IMR-90 (cell line): ENCODE measurements around the gene CHAT. TPM values are rescaled to one million over a fixed set of nuclear protein-coding genes. Genes with fewer than 3 reads are reported as not detected.

Experiments used
- ATAC-seq: fragments of 200-7000 bp; cut with Tn5 transposase; 2 replicates; pipeline ENCODE4 v1.9.1; 2020; ENCODE audit warnings: low read depth, mild to moderate bottlenecking, moderate library complexity
- BruUV-seq: library from RNA; stranded (reverse); fragments of 400-500 nt; replicated peaks from 2 replicates; lab custom pipeline; 2021; lab: Mats Ljungman, UMichigan
- CTCF ChIA-PET: fragments of 300-600 bp; formaldehyde crosslinking; extraction: SDS; loops from one replicate; lab custom pipeline; 2021; ENCODE audit warnings: antibody characterized with exemption; lab: Yijun Ruan, JAX
- POLR2A ChIA-PET: fragments of 300-600 bp; sonication (Branson Sonifier 250); formaldehyde crosslinking; loops from one replicate; lab custom pipeline; 2022; ENCODE audit warnings: antibody characterized with exemption; ENCODE audit not compliant: unreplicated experiment; lab: Charles Lee
- DNase-seq: peaks from one replicate; pipeline ENCODE4 v3.0.0; 2013
- H2AFZ ChIP-seq: replicated peaks from 2 replicates; pipeline ENCODE3; 2013; ENCODE audit warnings: low read length, mild to moderate bottlenecking; ENCODE audit not compliant: poor library complexity
- H2AK5ac ChIP-seq: 2 replicates; pipeline ENCODE4 v1.6.1; 2013; ENCODE audit warnings: low read depth, low read length, inconsistent platforms
- H2AK9ac ChIP-seq: replicated peaks from 2 replicates; pipeline ENCODE3; 2013; ENCODE audit warnings: mild to moderate bottlenecking, low read depth, low read length, moderate library complexity; ENCODE audit not compliant: poor library complexity
- H2BK120ac ChIP-seq: 2 replicates; pipeline ENCODE4 v1.6.1; 2013; ENCODE audit warnings: low read depth, low read length, inconsistent platforms
- H2BK15ac ChIP-seq: 3 replicates; pipeline ENCODE4 v1.6.1; 2013; ENCODE audit warnings: low read depth, low read length, inconsistent platforms
- H2BK20ac ChIP-seq: 2 replicates; pipeline ENCODE4 v1.6.1; 2013; ENCODE audit warnings: low read depth, mild to moderate bottlenecking, inconsistent platforms, low read length, moderate library complexity
- H2BK5ac ChIP-seq: 2 replicates; pipeline ENCODE4 v1.6.1; 2013; ENCODE audit warnings: mild to moderate bottlenecking, low read depth, low read length, inconsistent platforms; ENCODE audit not compliant: poor library complexity, severe bottlenecking
- H3K14ac ChIP-seq: replicated peaks from 2 replicates; pipeline ENCODE4 v1.6.1; 2013; ENCODE audit warnings: low read depth, low read length, inconsistent platforms
- H3K18ac ChIP-seq: 2 replicates; pipeline ENCODE4 v1.6.1; 2013; ENCODE audit warnings: low read depth, low read length, control low read depth
- H3K23ac ChIP-seq: 2 replicates; pipeline ENCODE4 v1.6.1; 2013; ENCODE audit warnings: low read depth, low read length, inconsistent platforms
- H3K27ac ChIP-seq: 2 replicates; pipeline ENCODE4 v1.5.1; 2013; ENCODE audit warnings: mild to moderate bottlenecking, control low read depth, low read length; ENCODE audit not compliant: insufficient read depth
- H3K27me3 ChIP-seq: 2 replicates; pipeline ENCODE4 v1.6.1; 2013; ENCODE audit warnings: low read length; ENCODE audit not compliant: control insufficient read depth, insufficient read depth
- H3K36me3 ChIP-seq: 2 replicates; pipeline ENCODE4 v1.6.1; 2013; ENCODE audit warnings: low read length, mixed read lengths; ENCODE audit not compliant: control insufficient read depth, insufficient read depth
- H3K4ac ChIP-seq: 2 replicates; pipeline ENCODE4 v1.6.1; 2013; ENCODE audit warnings: low read depth, low read length, inconsistent platforms
- H3K4me1 ChIP-seq: 2 replicates; pipeline ENCODE4 v1.6.1; 2013; ENCODE audit warnings: low read length, mixed read lengths; ENCODE audit not compliant: control insufficient read depth, insufficient read depth
- H3K4me2 ChIP-seq: 2 replicates; pipeline ENCODE4 v1.6.1; 2013; ENCODE audit warnings: low read depth, mild to moderate bottlenecking, control low read depth, low read length, moderate library complexity
- H3K4me3 ChIP-seq: 2 replicates; pipeline ENCODE4 v1.5.1; 2013; ENCODE audit warnings: low read depth, mild to moderate bottlenecking, control low read depth, low read length, moderate library complexity; ENCODE audit not compliant: insufficient read depth
- H3K56ac ChIP-seq: 2 replicates; pipeline ENCODE4 v1.6.1; 2013; ENCODE audit warnings: low read length, inconsistent platforms; ENCODE audit not compliant: insufficient read depth; ENCODE audit errors: extremely low read depth
- H3K79me1 ChIP-seq, 2 experiments: 2 replicates each; pipeline ENCODE4 v1.6.1; 2013; ENCODE audit warnings: low read length in 2 of 2, inconsistent platforms in 1 of 2, low read depth in 1 of 2
- H3K9ac ChIP-seq: 2 replicates; pipeline ENCODE4 v1.6.1; 2013; ENCODE audit warnings: low read depth, low read length, control low read depth
- H3K9me1 ChIP-seq: 2 replicates; pipeline ENCODE4 v1.6.1; 2013; ENCODE audit warnings: low read length, inconsistent platforms; ENCODE audit not compliant: insufficient read depth
- H3K9me3 ChIP-seq: 2 replicates; pipeline ENCODE4 v1.6.1; 2013; ENCODE audit warnings: low read length; ENCODE audit not compliant: control insufficient read depth, insufficient read depth
- H4K20me1 ChIP-seq: 2 replicates; pipeline ENCODE4 v1.6.1; 2013; ENCODE audit warnings: low read length, inconsistent platforms; ENCODE audit not compliant: insufficient read depth
- H4K5ac ChIP-seq: 2 replicates; pipeline ENCODE4 v1.6.1; 2013; ENCODE audit warnings: mild to moderate bottlenecking, low read depth, low read length, control low read depth
- H4K8ac ChIP-seq, 2 experiments: 2 replicates each; pipeline ENCODE4 v1.6.1; 2013; ENCODE audit warnings: low read depth in 2 of 2, low read length in 2 of 2, control low read depth in 1 of 2, inconsistent platforms in 1 of 2
- H4K91ac ChIP-seq: 2 replicates; pipeline ENCODE4 v1.6.1; 2013; ENCODE audit warnings: low read depth, low read length, inconsistent platforms; ENCODE audit not compliant: insufficient read depth
- BHLHE40 ChIP-seq: fragments of 150-350 bp; IDR thresholded peaks from 2 replicates; pipeline ENCODE4 v1.6.1; 2016; ENCODE audit warnings: mild to moderate bottlenecking, low read depth, low read length
- CEBPB ChIP-seq: IDR thresholded peaks from 2 replicates; pipeline ENCODE4 v1.6.1; 2012; ENCODE audit warnings: low read depth, low read length, improper control_type of control experiment
- CHD1 ChIP-seq: IDR thresholded peaks from 2 replicates; pipeline ENCODE4 v1.6.1; 2012; ENCODE audit warnings: low read depth, low read length, improper control_type of control experiment
- CTCF ChIP-seq: conservative IDR thresholded peaks from 2 replicates; pipeline ENCODE4 v1.5.1; 2012; ENCODE audit warnings: mild to moderate bottlenecking, low read depth, low read length, improper control_type of control experiment
- ELK1 ChIP-seq: fragments of 150-350 bp; IDR thresholded peaks from 2 replicates; pipeline ENCODE4 v1.6.1; 2016; ENCODE audit warnings: low read depth, mild to moderate bottlenecking, low read length, moderate library complexity, borderline replicate concordance
- FOS ChIP-seq: fragments of 150-350 bp; IDR thresholded peaks from 2 replicates; pipeline ENCODE4 v1.6.1; 2016; ENCODE audit warnings: low read depth, low read length
- MAFK ChIP-seq: IDR thresholded peaks from 2 replicates; pipeline ENCODE4 v1.6.1; 2012; ENCODE audit warnings: low read depth, low read length, improper control_type of control experiment
- MAZ ChIP-seq: IDR thresholded peaks from 2 replicates; pipeline ENCODE4 v1.6.1; 2012; ENCODE audit warnings: low read depth, mild to moderate bottlenecking, low read length, improper control_type of control experiment, moderate library complexity, borderline replicate concordance
- MXI1 ChIP-seq: IDR thresholded peaks from 2 replicates; pipeline ENCODE4 v1.6.1; 2012; ENCODE audit warnings: low read depth, mild to moderate bottlenecking, low read length, moderate library complexity, borderline replicate concordance
- NFE2L2 ChIP-seq: fragments of 150-350 bp; IDR thresholded peaks from 2 replicates; pipeline ENCODE4 v1.6.1; 2016; ENCODE audit warnings: low read depth, mild to moderate bottlenecking, low read length
- POLR2A ChIP-seq: IDR thresholded peaks from 2 replicates; pipeline ENCODE4 v1.6.1; 2012; ENCODE audit warnings: mild to moderate bottlenecking, low read depth, low read length
- RAD21 ChIP-seq: IDR thresholded peaks from 2 replicates; pipeline ENCODE4 v1.6.1; 2012; ENCODE audit warnings: low read length, improper control_type of control experiment
- RCOR1 ChIP-seq: IDR thresholded peaks from 2 replicates; pipeline ENCODE4 v1.6.1; 2012; ENCODE audit warnings: mild to moderate bottlenecking, low read length, improper control_type of control experiment; ENCODE audit not compliant: insufficient replicate concordance
- RFX5 ChIP-seq: IDR thresholded peaks from 2 replicates; pipeline ENCODE4 v1.8.0; 2012; ENCODE audit warnings: low read depth, mild to moderate bottlenecking, low read length, moderate library complexity
- SMC3 ChIP-seq: fragments of 150-350 bp; IDR thresholded peaks from 2 replicates; pipeline ENCODE4 v1.6.1; 2016; ENCODE audit warnings: low read depth, mild to moderate bottlenecking, antibody characterized with exemption, low read length, moderate library complexity
- USF2 ChIP-seq: fragments of 150-350 bp; IDR thresholded peaks from 2 replicates; pipeline ENCODE4 v1.6.1; 2017; ENCODE audit warnings: mild to moderate bottlenecking, antibody characterized with exemption, low read length, low read depth
- WGBS, 2 experiments: methylation state at CpG; one replicate each; pipeline versions ENCODE4 v1.1.5 to v1.1.7; 2013; ENCODE audit warnings: missing lambda C conversion rate in 2 of 2; ENCODE audit not compliant: insufficient read length in 1 of 2; ENCODE audit errors: extremely low coverage in 2 of 2; 5-methylcytosine and 5-hydroxymethylcytosine counted together
- dilution Hi-C: fragments of 300-500 bp; cut with HindIII; formaldehyde crosslinking; loops from one replicate; pipeline ENCODE4 v1.14.3; 2018; ENCODE audit warnings: low sequenced_read_pairs; ENCODE audit not compliant: unreplicated experiment
- in situ Hi-C: fragments of 300-500 bp; cut with MboI; formaldehyde crosslinking; loops from 3 replicates; pipeline ENCODE4 v1.14.3; 2019; ENCODE audit warnings: low sequenced_read_pairs, inconsistent platforms, mixed read lengths
- intact Hi-C: fragments of 100-400 bp; cut with micrococcal nuclease; formaldehyde crosslinking; loops from 2 replicates; pipeline ENCODE4 v1.10.0; 2022
- polyA plus RNA-seq, 3 experiments: library from polyadenylated mRNA; depleted of rRNA; stranded (reverse); fragments of >200 nt; gene quantifications; 2 replicates each; pipeline ENCODE4 v1.2.3, GENCODE V29; 2012; ENCODE audit warnings: low replicate concordance in 1 of 3
- total RNA-seq: library from RNA; depleted of rRNA; stranded (reverse); fragments of >200 nt; gene quantifications from 2 replicates; pipeline ENCODE4 v1.2.3, GENCODE V29; 2012

The CHAT gene
- total and polyA plus RNA-seq, 2 of the 4 experiments (the other 2 are of a cell fraction) = not detected

- H3K18ac ChIP-seq = no peak overlapping the region
- H2AK5ac ChIP-seq = no peak overlapping the region
- CTCF ChIA-PET = no interaction called here
- ATAC-seq (no peak), DNase-seq (no peak)
- H3K79me1 ChIP-seq = no peaks in the 10 kb centered on the region
- in situ Hi-C loops = no loop called here
- dilution Hi-C loops = no loop called here
- H3K9ac ChIP-seq = no peak overlapping the region
- no peak overlapping the region for H3K4me3 ChIP-seq
- intact Hi-C loops = no loop called here
- no peak overlapping the region for H3K4me2 ChIP-seq
- no peak overlapping the region for H3K14ac ChIP-seq
- H3K27me3 ChIP-seq = peaks cover 50% of the 10 kb centered on the region
- no peak for TF ChIP-seq MXI1
- TF ChIP-seq MAZ = no peak
- TF ChIP-seq CHD1 = no peak
- TF ChIP-seq POLR2A = no peak
- no peak for TF ChIP-seq CTCF
- TF ChIP-seq NFE2L2 = no peak
- no peak for TF ChIP-seq RFX5
- no peak for TF ChIP-seq USF2
- no peak for TF ChIP-seq FOS
- TF ChIP-seq CEBPB = no peak
- TF ChIP-seq RAD21 = no peak
- no peak for TF ChIP-seq BHLHE40
- no peak for TF ChIP-seq MAFK
- TF ChIP-seq RCOR1 = no peak
- no peak for TF ChIP-seq SMC3
- no peak for TF ChIP-seq ELK1
- H3K56ac ChIP-seq = no peak overlapping the region
- no peak overlapping the region for H2AFZ ChIP-seq
- H3K36me3 ChIP-seq = no peaks in the 10 kb centered on the region
- H2BK15ac ChIP-seq = no peak overlapping the region
- no peak overlapping the region for H3K27ac ChIP-seq
- H4K8ac ChIP-seq = no peak overlapping the region
- no TSS peak for BruUV-seq
- H4K91ac ChIP-seq = no peak overlapping the region
- H2BK5ac ChIP-seq = no peak overlapping the region
- no peak overlapping the region for H2AK9ac ChIP-seq
- H3K23ac ChIP-seq = no peak overlapping the region
- no peaks in the 10 kb centered on the region for H3K4me1 ChIP-seq
- H3K9me1 ChIP-seq = 0 out of 2 replicates have a peak, but pooled peaks cover 2% of the 10 kb centered on the region
- no peaks in the 10 kb centered on the region for H4K20me1 ChIP-seq
- no peak overlapping the region for H2BK20ac ChIP-seq
- no peak overlapping the region for H4K5ac ChIP-seq
- H3K4ac ChIP-seq = no peak overlapping the region
- no peaks in the 10 kb centered on the region for H3K9me3 ChIP-seq
- POLR2A ChIA-PET = no interaction called here
- no peak overlapping the region for H2BK120ac ChIP-seq
- WGBS, 2 experiments = 69% methylated on average over 8 of the region's 12 CpGs; no CpG with 5 or more reads in 1 of the 2 experiments
Measured at GRCh38 chr10:49620286-49620810, 6.5 kb downstream of the CHAT start.
